NB4 (cell line): ENCODE data around the gene GPR142.

Experiments
- CTCF ChIP-seq: IDR thresholded peaks from one replicate; pipeline ENCODE4 v1.5.1; 2012; ENCODE audit warnings: low read depth, low read length
- MAX ChIP-seq: IDR thresholded peaks from 2 replicates; pipeline ENCODE4 v1.6.1; 2011; ENCODE audit warnings: low read depth, low read length
- MYC ChIP-seq: IDR thresholded peaks from 2 replicates; pipeline ENCODE4 v1.6.1; 2011; ENCODE audit warnings: low read depth, low read length
- POLR2A ChIP-seq: IDR thresholded peaks from 2 replicates; pipeline ENCODE4 v1.6.1; 2011; ENCODE audit warnings: mild to moderate bottlenecking; ENCODE audit not compliant: insufficient read length; ENCODE audit errors: extremely low read depth

GRCh38 chr17:74351552-74352210 lies 15.6 kb upstream of the GPR142 start:
- no peak for TF ChIP-seq CTCF
- TF ChIP-seq POLR2A: no peak
- TF ChIP-seq MYC: no peak
- no peak for TF ChIP-seq MAX
